RWPE2 (cell line): ENCODE results near the gene FBXW10B.
"Not testable (repeated sequence)": the region's sequence is repeated elsewhere in the genome, so short reads cannot be mapped to it uniquely, and the experiment has no call there.

ENCODE experiments used
- ATAC-seq: fragments of 200-7000 bp; cut with Tn5 transposase; 3 replicates; pipeline ENCODE4 v1.9.1; 2021; ENCODE audit warnings: low read depth
- DNase-seq: peaks from one replicate; pipeline ENCODE4 v3.0.0-alpha.2; 2020; ENCODE audit warnings: low spot score
- H3K27ac ChIP-seq: fragments of 450-650 bp; 2 replicates; pipeline ENCODE4 v1.5.1; 2017; ENCODE audit warnings: mild to moderate bottlenecking; ENCODE audit not compliant: poor library complexity, severe bottlenecking
- H3K27me3 ChIP-seq: fragments of 250-450 bp; sonication (Bioruptor Pico); 2 replicates; pipeline ENCODE4 v1.5.1; 2021; ENCODE audit warnings: mild to moderate bottlenecking, moderate library complexity; ENCODE audit not compliant: insufficient read depth, poor library complexity, severe bottlenecking
- H3K36me3 ChIP-seq: fragments of 250-450 bp; sonication (Bioruptor Pico); 2 replicates; pipeline ENCODE4 v1.5.1; 2020; ENCODE audit warnings: low read depth, mild to moderate bottlenecking, moderate library complexity
- H3K4me1 ChIP-seq: fragments of 250-450 bp; sonication (Bioruptor Pico); 2 replicates; pipeline ENCODE4 v1.5.1; 2021; ENCODE audit warnings: mild to moderate bottlenecking, moderate library complexity; ENCODE audit not compliant: insufficient read depth, poor library complexity, severe bottlenecking
- H3K4me3 ChIP-seq: fragments of 250-450 bp; sonication (Bioruptor Pico); 2 replicates; pipeline ENCODE4 v1.5.1; 2021; ENCODE audit warnings: mild to moderate bottlenecking, moderate library complexity; ENCODE audit not compliant: severe bottlenecking
- H3K9me3 ChIP-seq: fragments of 250-450 bp; sonication (Bioruptor Pico); 2 replicates; pipeline ENCODE4 v1.5.1; 2021; ENCODE audit warnings: mild to moderate bottlenecking, moderate library complexity; ENCODE audit not compliant: severe bottlenecking
- CTCF ChIP-seq: fragments of 450-650 bp; IDR thresholded peaks from one replicate; pipeline ENCODE4 v1.5.1; 2017; ENCODE audit warnings: mild to moderate bottlenecking, moderate library complexity; ENCODE audit not compliant: poor library complexity, severe bottlenecking

Gene FBXW10B

GRCh38 chr17:15659663-15660062, 40.2 kb upstream of the FBXW10B start:
- Histone ChIP-seq H3K9me3 (no peaks in the 10 kb centered on the region), H3K4me3 (no peak overlapping the region), H3K36me3 (peaks cover 9% of the 10 kb centered on the region; the same call in 1 of the 2 replicates), H3K27ac (peak overlapping the region; percentile 99), H3K27me3 (no peaks in the 10 kb centered on the region), H3K4me1 (peaks cover 49% of the 10 kb centered on the region)
- no peak for TF ChIP-seq CTCF
- DNase-seq, result peak; percentile 96
- ATAC-seq, result peak; percentile 90

- no peak overlapping the region for H3K4me3 ChIP-seq
- ATAC-seq (no peak; the same call in 2 of the 3 replicates), DNase-seq (no peak)
- H3K27ac ChIP-seq, result peak overlapping the region; percentile 99
- H3K4me1 ChIP-seq, result peaks cover 49% of the 10 kb centered on the region
- no peaks in the 10 kb centered on the region for H3K27me3 ChIP-seq
- no peak for TF ChIP-seq CTCF
- H3K9me3 ChIP-seq, result no peaks in the 10 kb centered on the region
- H3K36me3 ChIP-seq, result peaks cover 6% of the 10 kb centered on the region; the same call in 1 of the 2 replicates
Observed at GRCh38 chr17:15659236-15659635, 39.7 kb upstream of the FBXW10B start.

GRCh38 chr17:15658296-15658695, 38.8 kb upstream of the FBXW10B start:
- no peak overlapping the region for H3K4me3 ChIP-seq
- DNase-seq (no peak), ATAC-seq (peak; percentile 28)
- no peaks in the 10 kb centered on the region for H3K9me3 ChIP-seq
- peak overlapping the region; percentile 99 for H3K27ac ChIP-seq
- no peak for TF ChIP-seq CTCF
- H3K27me3 ChIP-seq, result no peaks in the 10 kb centered on the region
- H3K4me1 ChIP-seq, result peaks cover 48% of the 10 kb centered on the region
- H3K36me3 ChIP-seq, result 0 out of 2 replicates have a peak, but pooled peaks cover 3% of the 10 kb centered on the region

- Histone ChIP-seq H3K9me3 (no peaks in the 10 kb centered on the region), H3K27me3 (no peaks in the 10 kb centered on the region), H3K27ac (peak overlapping the region; percentile 99), H3K4me3 (no peak overlapping the region), H3K36me3 (no peaks in the 10 kb centered on the region), H3K4me1 (peaks cover 43% of the 10 kb centered on the region)
- no peak for TF ChIP-seq CTCF
- peak; percentile 64 for ATAC-seq
- DNase-seq, result no peak
Observed at GRCh38 chr17:15657868-15658267, 38.4 kb upstream of the FBXW10B start.

GRCh38 chr17:15654886-15655561, 35.5 kb upstream of the FBXW10B start:
- H3K27ac ChIP-seq, result peak overlapping the region; percentile 99
- H3K36me3 ChIP-seq, result no peaks in the 10 kb centered on the region
- H3K4me1 ChIP-seq, result peaks cover 42% of the 10 kb centered on the region
- DNase-seq (no peak), ATAC-seq (no peak)
- H3K4me3 ChIP-seq, result no peak overlapping the region
- H3K27me3 ChIP-seq, result no peaks in the 10 kb centered on the region
- no peak for TF ChIP-seq CTCF
- H3K9me3 ChIP-seq, result no peaks in the 10 kb centered on the region

GRCh38 chr17:15654401-15654800, 34.9 kb upstream of the FBXW10B start:
- not testable (repeated sequence) for DNase-seq, ATAC-seq, H3K4me3 ChIP-seq, H3K36me3 ChIP-seq, H3K9me3 ChIP-seq, H3K27me3 ChIP-seq
- Histone ChIP-seq H3K4me1 (peaks cover 44% of the 10 kb centered on the region), H3K27ac (peak overlapping the region; percentile 99)
